IPS-20b (cell line): ENCODE measurements around the gene MIR17HG.
"Not testable (repeated sequence)": the region's sequence is repeated elsewhere in the genome, so short reads cannot be mapped to it uniquely, and the experiment has no call there.

Source experiments
- H3K27ac ChIP-seq: one replicate; pipeline ENCODE4 v1.5.1; 2013; ENCODE audit warnings: low read length
- H3K27me3 ChIP-seq: 2 replicates; pipeline ENCODE4 v1.6.1; 2013; ENCODE audit warnings: mild to moderate bottlenecking, low read length, inconsistent platforms; ENCODE audit not compliant: insufficient read depth
- H3K36me3 ChIP-seq: 2 replicates; pipeline ENCODE4 v1.6.1; 2013; ENCODE audit warnings: low read depth, mild to moderate bottlenecking, inconsistent platforms, low read length, moderate library complexity; ENCODE audit not compliant: insufficient read depth
- H3K4me1 ChIP-seq: 2 replicates; pipeline ENCODE4 v1.6.1; 2013; ENCODE audit warnings: mild to moderate bottlenecking, control low read depth, inconsistent platforms, low read length, moderate library complexity; ENCODE audit not compliant: insufficient read depth
- H3K4me3 ChIP-seq: 2 replicates; pipeline ENCODE4 v1.5.1; 2013; ENCODE audit warnings: mild to moderate bottlenecking, low read length, inconsistent platforms
- H3K9ac ChIP-seq: 2 replicates; pipeline ENCODE4 v1.6.1; 2013; ENCODE audit warnings: low read depth, mild to moderate bottlenecking, inconsistent platforms, low read length, moderate library complexity
- H3K9me3 ChIP-seq: 2 replicates; pipeline ENCODE4 v1.6.1; 2013; ENCODE audit warnings: mild to moderate bottlenecking, low read depth, low read length, inconsistent platforms; ENCODE audit not compliant: insufficient read depth

MIR17HG gene

GRCh38 chr13:91348906-91349435 is 1.5 kb downstream of the MIR17HG start:
- Histone ChIP-seq H3K4me1 (peaks cover 15% of the 10 kb centered on the region), H3K9me3 (no peaks in the 10 kb centered on the region), H3K9ac (peak overlapping the region; percentile 99), H3K27me3 (peaks cover 15% of the 10 kb centered on the region), H3K36me3 (peaks cover 50% of the 10 kb centered on the region), H3K4me3 (peak overlapping the region; percentile 96), H3K27ac (peak overlapping the region; percentile 22)

DNA sequence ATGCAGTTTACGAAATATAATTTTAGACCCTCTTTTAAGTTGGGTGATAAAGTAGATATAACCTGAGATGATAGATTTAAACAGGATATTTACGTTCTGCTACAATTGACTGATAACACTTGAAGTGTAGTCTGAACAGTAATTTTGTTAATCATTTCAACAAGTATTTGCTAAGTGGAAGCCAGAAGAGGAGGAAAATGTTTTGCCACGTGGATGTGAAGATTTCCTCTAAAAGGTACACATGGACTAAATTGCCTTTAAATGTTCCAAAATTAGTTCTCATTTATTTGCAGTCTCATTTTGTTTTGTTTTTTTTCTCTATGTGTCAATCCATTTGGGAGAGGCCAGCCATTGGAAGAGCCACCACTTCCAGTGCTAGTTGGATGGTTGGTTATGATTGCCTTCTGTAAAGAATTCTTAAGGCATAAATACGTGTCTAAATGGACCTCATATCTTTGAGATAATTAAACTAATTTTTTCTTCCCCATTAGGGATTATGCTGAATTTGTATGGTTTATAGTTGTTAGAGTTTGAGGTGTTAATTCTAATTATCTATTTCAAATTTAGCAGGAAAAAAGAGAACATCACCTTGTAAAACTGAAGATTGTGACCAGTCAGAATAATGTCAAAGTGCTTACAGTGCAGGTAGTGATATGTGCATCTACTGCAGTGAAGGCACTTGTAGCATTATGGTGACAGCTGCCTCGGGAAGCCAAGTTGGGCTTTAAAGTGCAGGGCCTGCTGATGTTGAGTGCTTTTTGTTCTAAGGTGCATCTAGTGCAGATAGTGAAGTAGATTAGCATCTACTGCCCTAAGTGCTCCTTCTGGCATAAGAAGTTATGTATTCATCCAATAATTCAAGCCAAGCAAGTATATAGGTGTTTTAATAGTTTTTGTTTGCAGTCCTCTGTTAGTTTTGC is 2.8 kb downstream of the MIR17HG start:
- H3K27me3 ChIP-seq = peaks cover 15% of the 10 kb centered on the region
- peak overlapping the region; percentile 99 for H3K9ac ChIP-seq
- no peaks in the 10 kb centered on the region for H3K9me3 ChIP-seq
- H3K4me3 ChIP-seq = peak overlapping the region; percentile 96
- H3K4me1 ChIP-seq = peaks cover 15% of the 10 kb centered on the region
- H3K27ac ChIP-seq = peak overlapping the region; percentile 22
- H3K36me3 ChIP-seq = peaks cover 63% of the 10 kb centered on the region

GRCh38 chr13:91351123-91351522 is 3.6 kb downstream of the MIR17HG start:
- H3K9ac ChIP-seq = peak overlapping the region; percentile 99; the same call in 1 of the 2 replicates
- H3K36me3 ChIP-seq = peaks cover 72% of the 10 kb centered on the region
- H3K4me1 ChIP-seq = peaks cover 15% of the 10 kb centered on the region
- H3K27ac ChIP-seq = no peak overlapping the region
- H3K4me3 ChIP-seq = peak overlapping the region; percentile 96
- peaks cover 8% of the 10 kb centered on the region for H3K27me3 ChIP-seq
- H3K9me3 ChIP-seq = no peaks in the 10 kb centered on the region

DNA sequence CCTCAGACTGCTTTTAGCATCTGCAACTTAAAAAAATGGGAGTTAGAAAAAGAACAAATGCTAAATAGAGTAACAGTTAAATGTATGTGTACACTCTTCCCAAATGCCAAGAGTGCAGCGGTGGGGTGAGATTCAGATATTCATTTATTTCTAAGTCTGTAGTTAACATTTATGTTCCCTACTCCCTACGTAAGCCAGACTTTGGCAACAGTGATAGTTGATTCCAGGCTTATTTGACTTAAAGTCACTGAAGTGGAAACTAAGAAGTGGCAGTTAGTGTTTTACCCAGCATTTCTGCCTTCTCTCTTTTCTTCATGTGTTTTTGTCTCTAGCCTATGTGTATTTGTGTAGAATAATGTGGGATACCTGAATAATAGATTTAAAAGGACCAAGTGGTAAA is 4.5 kb downstream of the MIR17HG start:
- no peaks in the 10 kb centered on the region for H3K9me3 ChIP-seq
- peak overlapping the region; percentile 99; the same call in 1 of the 2 replicates for H3K9ac ChIP-seq
- H3K4me1 ChIP-seq = peaks cover 12% of the 10 kb centered on the region
- H3K27me3 ChIP-seq = no peaks in the 10 kb centered on the region
- peaks cover 80% of the 10 kb centered on the region for H3K36me3 ChIP-seq
- no peak overlapping the region for H3K27ac ChIP-seq
- H3K4me3 ChIP-seq = peak overlapping the region; percentile 96; the same call in 1 of the 2 replicates

DNA sequence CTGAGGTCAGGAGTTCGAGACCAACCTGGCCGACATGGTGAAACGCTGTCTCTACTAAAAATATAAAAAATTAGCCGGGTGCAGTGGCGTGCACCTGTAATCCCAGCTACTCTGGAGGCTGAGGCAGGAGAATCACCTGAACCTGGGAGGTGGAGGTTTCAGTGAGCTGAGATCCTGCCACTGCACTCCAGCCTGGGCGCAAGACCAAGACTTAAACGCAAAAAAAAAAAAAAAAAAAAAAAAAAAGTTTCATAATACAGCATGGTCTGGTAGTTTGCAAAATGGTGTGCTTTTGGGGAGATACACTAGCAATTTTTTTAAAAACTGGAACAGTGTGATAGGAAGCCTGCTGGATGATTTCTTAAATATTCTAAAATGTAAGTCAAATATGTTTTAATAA is 5.4 kb downstream of the MIR17HG start:
- H3K36me3 ChIP-seq = peaks cover 89% of the 10 kb centered on the region
- peaks cover 12% of the 10 kb centered on the region for H3K4me1 ChIP-seq
- not testable (repeated sequence) for H3K9me3 ChIP-seq, H3K4me3 ChIP-seq, H3K9ac ChIP-seq, H3K27ac ChIP-seq, H3K27me3 ChIP-seq

DNA sequence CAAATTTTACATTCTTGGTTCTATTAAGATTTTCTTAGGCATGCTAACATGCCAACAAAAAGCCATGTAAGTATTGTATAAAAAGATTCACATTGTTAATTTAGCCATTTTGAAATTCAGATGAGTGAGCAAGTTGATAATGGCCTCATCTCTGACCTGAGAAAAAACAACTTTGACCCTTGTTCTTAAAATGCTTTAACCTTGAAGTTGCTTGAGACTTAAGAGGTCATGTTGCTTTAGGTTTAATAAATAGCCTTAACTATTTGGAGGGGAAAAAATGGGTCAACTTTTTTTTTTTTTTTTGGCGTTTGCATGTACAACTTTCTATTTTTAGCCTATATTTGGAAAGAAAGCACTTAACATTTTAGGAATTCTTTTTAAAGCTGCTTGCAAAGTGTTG is 6.0 kb downstream of the MIR17HG start:
- Histone ChIP-seq H3K27ac (no peak overlapping the region), H3K27me3 (no peaks in the 10 kb centered on the region), H3K9ac (no peak overlapping the region), H3K4me3 (no peak overlapping the region), H3K4me1 (peaks cover 12% of the 10 kb centered on the region), H3K9me3 (no peaks in the 10 kb centered on the region), H3K36me3 (peaks cover 94% of the 10 kb centered on the region)

DNA sequence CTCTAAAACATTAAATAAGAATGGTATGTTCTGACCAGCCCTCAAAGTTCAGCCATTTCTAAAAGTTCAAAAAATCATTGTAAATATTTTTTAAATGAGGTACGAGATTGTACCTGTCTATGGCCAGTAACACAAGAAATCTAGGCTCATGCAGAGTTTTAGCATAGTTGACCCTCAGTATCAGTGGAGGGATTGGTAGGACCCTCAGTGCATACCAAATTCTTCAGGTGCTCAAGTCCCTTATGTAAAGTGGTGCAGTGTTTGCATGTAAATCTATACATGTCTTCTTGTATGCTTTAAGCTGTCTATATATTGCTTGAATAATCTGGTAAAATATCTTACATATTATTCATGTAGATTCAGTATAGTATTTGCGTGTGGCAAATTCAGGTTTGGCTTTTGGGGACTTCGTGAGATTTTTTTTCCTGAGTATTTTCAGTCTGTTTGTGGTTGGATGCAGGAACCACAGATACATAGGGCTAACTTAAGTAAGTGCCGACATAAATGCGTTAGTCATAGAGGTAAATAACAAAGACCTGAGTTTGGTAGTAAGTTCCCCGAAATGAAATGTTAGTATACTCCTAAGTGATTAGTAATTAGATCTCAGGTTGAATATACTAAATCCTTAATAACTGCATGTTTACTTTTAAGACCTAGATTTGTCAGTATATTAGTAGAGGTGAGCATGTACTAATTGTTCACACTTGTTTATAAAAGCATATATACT is 7.8 kb downstream of the MIR17HG start:
- no peaks in the 10 kb centered on the region for H3K9me3 ChIP-seq
- H3K27me3 ChIP-seq = no peaks in the 10 kb centered on the region
- no peak overlapping the region for H3K27ac ChIP-seq
- H3K9ac ChIP-seq = no peak overlapping the region
- H3K36me3 ChIP-seq = peaks cover 81% of the 10 kb centered on the region
- H3K4me3 ChIP-seq = no peak overlapping the region
- H3K4me1 ChIP-seq = peaks cover 7% of the 10 kb centered on the region

GRCh38 chr13:91355826-91356710 is 8.6 kb downstream of the MIR17HG start:
- peaks cover 73% of the 10 kb centered on the region for H3K36me3 ChIP-seq
- no peaks in the 10 kb centered on the region for H3K4me1 ChIP-seq
- no peak overlapping the region for H3K9ac ChIP-seq
- no peak overlapping the region for H3K4me3 ChIP-seq
- H3K27me3 ChIP-seq = no peaks in the 10 kb centered on the region
- no peaks in the 10 kb centered on the region for H3K9me3 ChIP-seq
- H3K27ac ChIP-seq = no peak overlapping the region

GRCh38 chr13:91356919-91357612 is 9.6 kb downstream of the MIR17HG start:
- Histone ChIP-seq H3K36me3 (peaks cover 69% of the 10 kb centered on the region), H3K9me3 (no peaks in the 10 kb centered on the region), H3K9ac (no peak overlapping the region), H3K27me3 (no peaks in the 10 kb centered on the region), H3K4me3 (no peak overlapping the region), H3K27ac (no peak overlapping the region), H3K4me1 (no peaks in the 10 kb centered on the region)

GRCh38 chr13:91357613-91358386 is 10.3 kb downstream of the MIR17HG start:
- no peaks in the 10 kb centered on the region for H3K4me1 ChIP-seq
- no peak overlapping the region for H3K9ac ChIP-seq
- H3K9me3 ChIP-seq = no peaks in the 10 kb centered on the region
- H3K36me3 ChIP-seq = peaks cover 62% of the 10 kb centered on the region
- H3K27me3 ChIP-seq = no peaks in the 10 kb centered on the region
- H3K4me3 ChIP-seq = no peak overlapping the region
- H3K27ac ChIP-seq = no peak overlapping the region
